ENCODE data around the gene ADAMTS19.
"Not testable (repeated sequence)": the region's sequence is repeated elsewhere in the genome, so short reads cannot be mapped to it uniquely, and the experiment has no call there.

Gene ADAMTS19

DNA sequence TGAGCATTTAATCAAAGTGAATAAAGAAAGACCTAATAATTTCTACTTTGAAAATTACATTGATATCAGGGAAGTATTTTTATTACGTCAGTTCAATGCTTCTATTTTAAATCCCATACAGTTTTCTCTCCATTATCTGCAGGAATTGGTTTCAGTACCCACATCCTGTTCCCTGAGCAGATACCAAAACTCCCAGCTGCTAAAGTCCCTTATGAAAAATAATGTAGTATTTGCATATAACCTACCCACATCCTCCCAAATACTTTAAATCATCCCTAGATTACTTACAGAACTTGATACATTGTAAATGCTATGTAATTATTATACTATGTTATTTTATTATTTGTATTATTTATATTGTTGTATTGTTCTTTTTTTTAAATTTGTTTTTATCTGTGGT is 162.4 kb downstream of the ADAMTS19 start:
- TF ChIP-seq, protein P1, sequence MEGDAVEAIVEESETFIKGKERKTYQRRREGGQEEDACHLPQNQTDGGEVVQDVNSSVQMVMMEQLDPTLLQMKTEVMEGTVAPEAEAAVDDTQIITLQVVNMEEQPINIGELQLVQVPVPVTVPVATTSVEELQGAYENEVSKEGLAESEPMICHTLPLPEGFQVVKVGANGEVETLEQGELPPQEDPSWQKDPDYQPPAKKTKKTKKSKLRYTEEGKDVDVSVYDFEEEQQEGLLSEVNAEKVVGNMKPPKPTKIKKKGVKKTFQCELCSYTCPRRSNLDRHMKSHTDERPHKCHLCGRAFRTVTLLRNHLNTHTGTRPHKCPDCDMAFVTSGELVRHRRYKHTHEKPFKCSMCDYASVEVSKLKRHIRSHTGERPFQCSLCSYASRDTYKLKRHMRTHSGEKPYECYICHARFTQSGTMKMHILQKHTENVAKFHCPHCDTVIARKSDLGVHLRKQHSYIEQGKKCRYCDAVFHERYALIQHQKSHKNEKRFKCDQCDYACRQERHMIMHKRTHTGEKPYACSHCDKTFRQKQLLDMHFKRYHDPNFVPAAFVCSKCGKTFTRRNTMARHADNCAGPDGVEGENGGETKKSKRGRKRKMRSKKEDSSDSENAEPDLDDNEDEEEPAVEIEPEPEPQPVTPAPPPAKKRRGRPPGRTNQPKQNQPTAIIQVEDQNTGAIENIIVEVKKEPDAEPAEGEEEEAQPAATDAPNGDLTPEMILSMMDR (IDR thresholded peaks at IDR 0.05; ENCODE audit: control insufficient read depth, insufficient read depth, low read depth, low read length, missing control alignments): no peak
- H3K4me3 ChIP-seq (ENCODE audit: control insufficient read depth, low read depth, low read length): no peak overlapping the region
- DNase-seq (ENCODE audit: low read depth): no peak

DNA sequence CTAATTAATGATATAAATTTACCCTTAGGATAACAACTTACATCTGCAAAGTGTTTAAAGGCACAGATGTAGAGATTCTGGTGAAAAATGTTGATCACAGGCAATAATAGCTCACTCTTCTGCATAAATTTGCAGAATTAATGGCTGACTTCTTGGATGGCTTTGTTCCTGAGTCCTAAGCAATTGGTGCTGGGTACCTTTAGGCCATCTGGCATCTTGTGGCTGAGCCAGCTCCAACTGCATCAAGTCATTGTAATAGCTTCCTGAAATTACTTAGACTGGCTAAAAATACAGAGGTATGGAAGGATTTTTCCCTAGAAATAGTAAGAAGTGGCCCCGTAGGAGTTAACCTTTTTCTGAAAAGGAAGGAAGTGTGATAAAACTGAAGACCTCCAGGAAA is 169.5 kb downstream of the ADAMTS19 start:
- TF ChIP-seq, protein P1 (IDR thresholded peaks at IDR 0.05; ENCODE audit: control insufficient read depth, insufficient read depth, low read depth, low read length, missing control alignments): no peak
- H3K4me3 ChIP-seq (ENCODE audit: control insufficient read depth, low read depth, low read length): no peak overlapping the region
- DNase-seq (ENCODE audit: low read depth): no peak

DNA sequence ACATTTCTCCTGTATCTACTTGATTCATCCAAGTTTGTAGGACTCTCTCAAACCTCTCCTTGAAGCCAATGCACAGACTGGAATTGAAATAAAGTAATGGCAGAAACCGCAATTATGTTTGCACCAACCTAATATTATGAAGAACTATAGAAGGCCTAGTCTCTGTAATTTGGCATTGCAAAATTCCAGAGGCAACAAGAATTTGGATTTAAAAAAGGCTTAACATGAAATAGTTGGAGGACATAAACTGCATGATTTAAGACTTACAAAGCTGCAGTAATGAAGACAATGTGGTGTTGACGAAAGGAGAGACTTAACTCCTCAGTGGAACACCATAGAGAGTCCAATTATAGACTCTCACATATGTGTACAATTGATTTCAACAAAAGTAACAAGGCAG is 170.0 kb downstream of the ADAMTS19 start:
- no peak for DNase-seq (ENCODE audit: low read depth)
- H3K4me3 ChIP-seq (ENCODE audit: control insufficient read depth, low read depth, low read length): no peak overlapping the region
- TF ChIP-seq, protein P1 (IDR thresholded peaks at IDR 0.05; ENCODE audit: control insufficient read depth, insufficient read depth, low read depth, low read length, missing control alignments): no peak

- no peak for DNase-seq (ENCODE audit: low read depth)
- TF ChIP-seq, protein P1 (IDR thresholded peaks at IDR 0.05; ENCODE audit: control insufficient read depth, insufficient read depth, low read depth, low read length, missing control alignments): no peak
- H3K4me3 ChIP-seq (ENCODE audit: control insufficient read depth, low read depth, low read length): no peak overlapping the region
Measured at GRCh38 chr5:129631961-129632360, 171.9 kb downstream of the ADAMTS19 start.

GRCh38 chr5:129637501-129637900 is 177.4 kb downstream of the ADAMTS19 start:
- not testable (repeated sequence) for DNase-seq (ENCODE audit: low read depth); H3K4me3 ChIP-seq (ENCODE audit: control insufficient read depth, low read depth, low read length)

- no peak overlapping the region for H3K4me3 ChIP-seq (ENCODE audit: control insufficient read depth, low read depth, low read length)
- no peak for DNase-seq (ENCODE audit: low read depth)
- TF ChIP-seq, protein P1 (IDR thresholded peaks at IDR 0.05; ENCODE audit: control insufficient read depth, insufficient read depth, low read depth, low read length, missing control alignments): no peak
Measured at GRCh38 chr5:129639331-129639730, 179.2 kb downstream of the ADAMTS19 start.

- no peak overlapping the region for H3K4me3 ChIP-seq (ENCODE audit: control insufficient read depth, low read depth, low read length)
- TF ChIP-seq, protein P1 (IDR thresholded peaks at IDR 0.05; ENCODE audit: control insufficient read depth, insufficient read depth, low read depth, low read length, missing control alignments): no peak
- DNase-seq (ENCODE audit: low read depth): no peak
Measured at GRCh38 chr5:129652349-129653056, 192.4 kb downstream of the ADAMTS19 start.

Data from AG09309 (cell line).